Measurements from ENCODE around the gene BORCS5. TPM values are rescaled to one million over a fixed set of nuclear protein-coding genes. Genes with fewer than 3 reads are reported as not detected.
A peak's percentile ranks its signal among the peaks of the same experiment; 100 is the strongest.

BORCS5 gene
- total and polyA plus RNA-seq, 5 donors from 2014 or later: 25.0 to 39.2 (median 36.2) TPM

DNA sequence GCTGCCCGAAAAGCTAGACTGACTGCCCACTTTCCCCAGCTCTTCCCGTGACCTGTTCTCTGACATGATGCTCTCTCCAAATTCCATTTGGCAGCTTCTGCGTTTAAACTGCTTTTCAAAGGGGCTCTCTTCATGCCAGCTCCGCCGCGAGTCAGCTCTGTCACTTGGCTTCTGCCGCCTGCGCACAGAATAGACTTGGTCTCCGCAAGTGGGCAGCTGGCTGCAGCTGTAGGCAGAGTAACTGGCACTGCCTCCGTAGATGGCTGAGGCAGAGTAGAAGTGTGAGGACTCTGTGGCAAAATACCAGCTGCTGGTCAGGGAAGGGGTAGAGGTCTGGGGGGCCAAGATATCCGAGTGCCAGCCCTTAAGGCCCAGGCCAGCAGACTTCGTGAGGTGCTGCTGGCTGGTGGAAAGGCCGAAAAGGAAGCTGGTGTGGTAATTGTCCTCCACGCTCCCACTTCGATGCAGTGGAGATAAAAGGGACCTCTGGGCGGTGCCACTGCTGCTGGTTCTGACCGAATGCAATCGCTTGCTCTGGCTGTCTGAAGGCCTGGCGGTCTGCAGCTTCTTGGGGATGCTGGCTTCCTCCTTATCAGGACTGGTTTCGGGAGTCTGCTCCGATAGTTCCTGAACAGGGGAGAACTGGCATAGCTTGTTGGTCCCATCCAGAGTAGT, 120.1 kb downstream of the BORCS5 start:
- peaks cover 17 to 78% (median 51%) of the 10 kb centered on the region in 4 donors for H3K4me1 Mint-ChIP-seq
- Histone ChIP-seq H3K36me3 (ENCODE audit: control insufficient read depth, insufficient read depth, low read length) (peaks cover 48% of the 10 kb centered on the region), H3K9me3 (ENCODE audit: control insufficient read depth in 2 of 2, low read length in 2 of 2) (no peaks in the 10 kb centered on the region), H3K27ac (ENCODE audit: insufficient read depth, low read length, poor library complexity, severe bottlenecking) (peak overlapping the region; percentile 88), H3K27me3 (ENCODE audit: control insufficient read depth, insufficient read depth, low read length) (no peaks in the 10 kb centered on the region), H3K4me3 (ENCODE audit: low read depth, low read length) (no peak overlapping the region), H3K4me1 (ENCODE audit: control insufficient read depth, insufficient read depth, low read length, poor library complexity, severe bottlenecking) (peaks cover 73% of the 10 kb centered on the region)
- peak overlapping the region in 3 of 4 donors; percentile 16 to 69 (median 41) for H3K4me3 Mint-ChIP-seq
- ATAC-seq (ENCODE audit: low read depth in 2 of 2): no peak
- H3K27me3 Mint-ChIP-seq: no peaks in the 10 kb centered on the region
- DNase-seq: no peak
- peaks cover 0 to 3% (median 0%) of the 10 kb centered on the region in 7 donors for H3K9me3 Mint-ChIP-seq
- peaks cover 51% of the 10 kb centered on the region for H3K36me3 Mint-ChIP-seq
- peak overlapping the region; percentile 88 to 99 (median 89) for H3K27ac Mint-ChIP-seq

DNA sequence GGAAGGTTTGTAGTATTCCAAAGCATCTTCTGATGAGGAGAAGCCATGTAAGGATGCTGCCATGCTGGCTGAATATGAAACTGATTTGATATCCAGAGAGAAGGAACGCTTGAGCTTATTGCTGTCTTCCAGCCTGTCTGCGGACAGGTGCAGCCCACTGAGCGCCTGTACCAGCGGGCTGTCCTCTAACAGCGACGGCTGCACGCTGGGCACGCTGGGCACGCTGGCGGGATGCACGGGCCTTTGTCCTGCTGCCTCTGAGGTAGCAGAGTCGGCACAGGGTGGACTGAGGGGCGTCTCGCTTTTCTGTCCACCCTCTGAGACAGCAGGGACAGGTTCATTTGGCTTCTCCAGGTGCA, 120.6 kb downstream of the BORCS5 start:
- peaks cover 54% of the 10 kb centered on the region for H3K36me3 Mint-ChIP-seq
- peaks cover 21 to 80% (median 55%) of the 10 kb centered on the region in 4 donors for H3K4me1 Mint-ChIP-seq
- DNase-seq (no peak), ATAC-seq (ENCODE audit: low read depth in 2 of 2) (no peak)
- H3K27ac Mint-ChIP-seq: peak overlapping the region; percentile 14 to 89 (median 66)
- Histone ChIP-seq H3K27me3 (ENCODE audit: control insufficient read depth, insufficient read depth, low read length) (no peaks in the 10 kb centered on the region), H3K4me3 (ENCODE audit: low read depth, low read length) (no peak overlapping the region), H3K9me3 (ENCODE audit: control insufficient read depth in 2 of 2, low read length in 2 of 2) (no peaks in the 10 kb centered on the region), H3K27ac (ENCODE audit: insufficient read depth, low read length, poor library complexity, severe bottlenecking) (peak overlapping the region; percentile 57), H3K36me3 (ENCODE audit: control insufficient read depth, insufficient read depth, low read length) (peaks cover 48% of the 10 kb centered on the region), H3K4me1 (ENCODE audit: control insufficient read depth, insufficient read depth, low read length, poor library complexity, severe bottlenecking) (peaks cover 78% of the 10 kb centered on the region)
- H3K27me3 Mint-ChIP-seq: peaks cover 5% of the 10 kb centered on the region
- peaks cover 0 to 3% (median 0%) of the 10 kb centered on the region in 7 donors for H3K9me3 Mint-ChIP-seq
- H3K4me3 Mint-ChIP-seq: no peak overlapping the region

DNA sequence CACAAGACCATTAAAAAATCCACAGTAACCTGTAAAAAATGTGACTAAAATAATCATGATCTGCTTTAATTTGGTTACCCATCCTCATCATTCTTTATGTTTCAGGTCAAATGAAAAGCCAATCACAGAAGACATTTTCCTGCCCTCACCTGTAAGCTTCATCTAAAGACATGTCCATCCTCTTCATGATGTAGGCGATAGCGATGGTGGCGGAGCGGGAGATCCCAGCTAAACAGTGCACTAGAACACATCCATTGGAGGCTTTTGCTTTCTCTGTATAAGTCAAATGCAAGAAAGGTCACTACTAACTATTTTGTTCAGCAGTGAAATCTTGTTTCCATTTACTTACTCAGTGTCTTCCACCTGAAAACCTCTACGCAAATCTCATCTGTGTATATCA, 123.2 kb downstream of the BORCS5 start:
- Histone ChIP-seq H3K27me3 (ENCODE audit: control insufficient read depth, insufficient read depth, low read length) (no peaks in the 10 kb centered on the region), H3K4me3 (ENCODE audit: low read depth, low read length) (no peak overlapping the region), H3K27ac (ENCODE audit: insufficient read depth, low read length, poor library complexity, severe bottlenecking) (peak overlapping the region; percentile 97), H3K36me3 (ENCODE audit: control insufficient read depth, insufficient read depth, low read length) (peaks cover 48% of the 10 kb centered on the region), H3K4me1 (ENCODE audit: control insufficient read depth, insufficient read depth, low read length, poor library complexity, severe bottlenecking) (peaks cover 81% of the 10 kb centered on the region), H3K9me3 (ENCODE audit: control insufficient read depth in 2 of 2, low read length in 2 of 2) (no peaks in the 10 kb centered on the region)
- Mint-ChIP-seq H3K27ac (peak overlapping the region; percentile 89 to 99 (median 89)), H3K4me3 (peak overlapping the region in 2 of 4 donors; percentile 19 to 20), H3K36me3 (peaks cover 56% of the 10 kb centered on the region), H3K4me1 (peaks cover 14 to 80% (median 51%) of the 10 kb centered on the region in 4 donors), H3K9me3 (no peaks in the 10 kb centered on the region), H3K27me3 (peaks cover 5% of the 10 kb centered on the region)
- ATAC-seq (ENCODE audit: low read depth in 2 of 2) (no peak), DNase-seq (no peak)

DNA sequence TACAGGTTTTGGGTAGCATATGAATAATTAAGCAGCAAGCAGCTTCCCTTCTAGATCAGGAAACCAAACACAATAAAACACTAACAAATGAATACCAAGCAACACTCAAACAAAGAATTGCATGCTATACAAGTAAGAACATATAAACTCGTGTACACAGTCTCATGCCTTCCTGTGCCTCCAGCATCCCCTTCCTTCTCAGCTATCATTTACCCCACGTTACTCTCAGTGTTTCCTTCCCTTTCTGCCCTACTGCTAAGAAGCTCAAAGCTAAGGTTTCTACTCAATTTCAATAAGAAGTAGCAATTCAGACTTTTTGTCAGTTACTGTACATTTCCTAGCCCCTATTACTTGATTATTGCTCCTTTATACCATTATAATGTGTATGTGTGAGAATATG, 124.8 kb downstream of the BORCS5 start:
- ATAC-seq (ENCODE audit: low read depth in 2 of 2) (peak; percentile 57 to 63), DNase-seq (peak in 2 of 3 donors; percentile 75 to 84)
- Mint-ChIP-seq H3K27ac (peak overlapping the region; percentile 96 to 99 (median 98)), H3K4me3 (peak overlapping the region; percentile 66 to 98 (median 85)), H3K9me3 (no peaks in the 10 kb centered on the region), H3K4me1 (peaks cover 13 to 74% (median 44%) of the 10 kb centered on the region in 4 donors), H3K36me3 (peaks cover 54% of the 10 kb centered on the region), H3K27me3 (peaks cover 5% of the 10 kb centered on the region)
- Histone ChIP-seq H3K9me3 (ENCODE audit: control insufficient read depth in 2 of 2, low read length in 2 of 2) (no peaks in the 10 kb centered on the region), H3K27me3 (ENCODE audit: control insufficient read depth, insufficient read depth, low read length) (no peaks in the 10 kb centered on the region), H3K4me1 (ENCODE audit: control insufficient read depth, insufficient read depth, low read length, poor library complexity, severe bottlenecking) (peaks cover 67% of the 10 kb centered on the region), H3K27ac (ENCODE audit: insufficient read depth, low read length, poor library complexity, severe bottlenecking) (peak overlapping the region; percentile 97), H3K4me3 (ENCODE audit: low read depth, low read length) (peak overlapping the region; percentile 87), H3K36me3 (ENCODE audit: control insufficient read depth, insufficient read depth, low read length) (peaks cover 52% of the 10 kb centered on the region)

DNA sequence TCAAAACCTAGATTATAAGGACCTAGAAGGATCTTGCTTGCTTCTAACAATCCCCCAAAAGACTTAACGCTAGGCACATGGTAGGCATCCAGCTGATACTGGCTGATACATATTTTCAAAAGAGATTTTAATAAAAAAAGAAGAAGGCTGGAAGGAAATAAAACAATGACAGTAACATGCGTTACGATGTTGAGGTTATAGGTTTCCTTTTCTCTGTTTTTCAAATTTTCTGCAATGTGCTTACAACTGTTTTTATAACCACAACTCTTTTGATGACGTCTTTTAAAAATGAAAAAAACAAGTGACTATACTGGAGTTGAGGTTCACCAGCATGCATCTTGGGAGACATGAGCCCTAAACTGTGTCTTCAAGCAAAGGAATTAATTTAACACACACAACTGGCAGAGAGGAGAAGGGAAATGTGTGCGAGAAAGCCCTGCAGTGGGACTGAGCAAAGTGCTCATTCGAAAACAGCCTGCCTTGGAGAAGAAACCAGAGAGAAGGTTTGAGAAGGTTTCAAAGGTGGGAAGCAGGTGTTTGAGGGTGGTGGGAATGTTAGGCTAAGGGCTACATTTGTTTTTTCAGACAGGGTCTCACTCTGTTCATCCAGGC, 125.4 kb downstream of the BORCS5 start:
- ATAC-seq (ENCODE audit: low read depth in 2 of 2) (peak; percentile 81 to 84), DNase-seq (peak; percentile 39 to 92 (median 92))
- Mint-ChIP-seq H3K27me3 (peaks cover 5% of the 10 kb centered on the region), H3K4me3 (peak overlapping the region; percentile 83 to 98 (median 88)), H3K36me3 (peaks cover 53% of the 10 kb centered on the region), H3K27ac (peak overlapping the region; percentile 96 to 99 (median 98)), H3K9me3 (no peaks in the 10 kb centered on the region), H3K4me1 (peaks cover 17 to 78% (median 49%) of the 10 kb centered on the region in 4 donors)
- Histone ChIP-seq H3K36me3 (ENCODE audit: control insufficient read depth, insufficient read depth, low read length) (peaks cover 52% of the 10 kb centered on the region), H3K27me3 (ENCODE audit: control insufficient read depth, insufficient read depth, low read length) (no peaks in the 10 kb centered on the region), H3K27ac (ENCODE audit: insufficient read depth, low read length, poor library complexity, severe bottlenecking) (peak overlapping the region; percentile 97), H3K4me3 (ENCODE audit: low read depth, low read length) (peak overlapping the region; percentile 87), H3K4me1 (ENCODE audit: control insufficient read depth, insufficient read depth, low read length, poor library complexity, severe bottlenecking) (peaks cover 71% of the 10 kb centered on the region), H3K9me3 (ENCODE audit: control insufficient read depth in 2 of 2, low read length in 2 of 2) (no peaks in the 10 kb centered on the region)

DNA sequence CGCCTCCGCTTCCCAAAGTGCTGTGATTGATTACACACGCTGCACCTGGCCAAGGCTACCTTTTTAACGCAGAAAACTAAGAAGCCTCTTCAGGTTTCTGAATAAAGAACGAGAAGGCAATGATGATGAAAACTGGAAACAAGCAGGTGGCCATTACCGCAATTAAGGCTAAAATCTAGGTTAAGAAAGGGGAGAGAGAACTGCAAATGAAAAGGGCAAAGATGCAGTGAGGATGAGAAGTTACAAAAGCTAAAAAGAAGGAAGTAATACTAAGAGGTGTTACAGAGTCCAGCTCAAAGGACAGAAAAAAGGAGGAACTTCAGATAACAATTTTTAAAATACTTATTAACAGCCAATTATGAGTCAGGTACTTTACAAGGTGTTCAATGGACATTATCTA, 126.1 kb downstream of the BORCS5 start:
- DNase-seq (peak in 1 of 3 donors; percentile 57), ATAC-seq (ENCODE audit: low read depth in 2 of 2) (no peak)
- Histone ChIP-seq H3K4me3 (ENCODE audit: low read depth, low read length) (peak overlapping the region; percentile 87), H3K27ac (ENCODE audit: insufficient read depth, low read length, poor library complexity, severe bottlenecking) (peak overlapping the region; percentile 97), H3K36me3 (ENCODE audit: control insufficient read depth, insufficient read depth, low read length) (peaks cover 46% of the 10 kb centered on the region), H3K9me3 (ENCODE audit: control insufficient read depth in 2 of 2, low read length in 2 of 2) (no peaks in the 10 kb centered on the region), H3K27me3 (ENCODE audit: control insufficient read depth, insufficient read depth, low read length) (no peaks in the 10 kb centered on the region), H3K4me1 (ENCODE audit: control insufficient read depth, insufficient read depth, low read length, poor library complexity, severe bottlenecking) (peaks cover 73% of the 10 kb centered on the region)
- Mint-ChIP-seq H3K9me3 (peaks cover 0 to under 1% (median 0%) of the 10 kb centered on the region in 7 donors), H3K27ac (peak overlapping the region; percentile 96 to 99 (median 98)), H3K36me3 (peaks cover 53% of the 10 kb centered on the region), H3K4me3 (peak overlapping the region; percentile 83 to 98 (median 88)), H3K4me1 (peaks cover 24 to 80% (median 53%) of the 10 kb centered on the region in 4 donors), H3K27me3 (peaks cover 5% of the 10 kb centered on the region)

DNA sequence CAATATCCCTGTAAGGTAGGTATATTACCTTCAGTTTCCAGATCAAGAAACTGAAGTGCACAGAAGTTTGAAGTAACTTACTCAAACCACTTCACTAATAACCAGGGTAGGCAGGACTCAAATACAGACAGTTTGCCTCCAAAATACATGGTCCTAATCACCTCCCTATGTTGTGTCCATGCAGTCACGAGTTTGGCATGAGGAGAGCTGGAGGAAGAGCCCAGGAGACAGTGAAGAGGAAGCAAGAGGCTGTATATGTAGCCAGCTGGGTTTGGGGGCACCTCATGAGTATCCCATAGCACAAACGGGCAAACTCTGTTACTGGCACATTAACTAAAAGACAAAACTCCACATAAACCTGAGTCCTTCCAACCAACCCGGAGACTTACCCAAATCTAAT, 126.6 kb downstream of the BORCS5 start:
- Mint-ChIP-seq H3K4me1 (peaks cover 29 to 83% (median 58%) of the 10 kb centered on the region in 4 donors), H3K27ac (peak overlapping the region; percentile 96 to 98 (median 97)), H3K36me3 (peaks cover 57% of the 10 kb centered on the region), H3K9me3 (peaks cover 0 to 5% (median 0%) of the 10 kb centered on the region in 7 donors), H3K27me3 (peaks cover 5% of the 10 kb centered on the region), H3K4me3 (peak overlapping the region; percentile 83 to 98 (median 88))
- no peaks in the 10 kb centered on the region for H3K9me3 ChIP-seq (ENCODE audit: control insufficient read depth in 2 of 2, low read length in 2 of 2)
- H3K36me3 ChIP-seq (ENCODE audit: control insufficient read depth, insufficient read depth, low read length): peaks cover 46% of the 10 kb centered on the region
- H3K27me3 ChIP-seq (ENCODE audit: control insufficient read depth, insufficient read depth, low read length): no peaks in the 10 kb centered on the region
- peak overlapping the region; percentile 97 for H3K27ac ChIP-seq (ENCODE audit: insufficient read depth, low read length, poor library complexity, severe bottlenecking)
- no peak for ATAC-seq (ENCODE audit: low read depth in 2 of 2)
- peaks cover 78% of the 10 kb centered on the region for H3K4me1 ChIP-seq (ENCODE audit: control insufficient read depth, insufficient read depth, low read length, poor library complexity, severe bottlenecking)
- peak in 2 of 3 donors; percentile 40 to 59 for DNase-seq
- H3K4me3 ChIP-seq (ENCODE audit: low read depth, low read length): peak overlapping the region; percentile 87
